COR-L47 (cell line): ENCODE measurements around the gene CAMKMT.

ENCODE experiments used
- DNase-seq: peaks from one replicate; lab custom pipeline; 2025; lab: John Stamatoyannopoulos, UW

The CAMKMT gene

GRCh38 chr2:44743473-44743872, 381.7 kb downstream of the CAMKMT start:
- peak; percentile 27 for DNase-seq

- DNase-seq, result no peak
These were observed 383.5 kb downstream of the CAMKMT start for GRCh38 chr2:44744961-44745892.

DNA sequence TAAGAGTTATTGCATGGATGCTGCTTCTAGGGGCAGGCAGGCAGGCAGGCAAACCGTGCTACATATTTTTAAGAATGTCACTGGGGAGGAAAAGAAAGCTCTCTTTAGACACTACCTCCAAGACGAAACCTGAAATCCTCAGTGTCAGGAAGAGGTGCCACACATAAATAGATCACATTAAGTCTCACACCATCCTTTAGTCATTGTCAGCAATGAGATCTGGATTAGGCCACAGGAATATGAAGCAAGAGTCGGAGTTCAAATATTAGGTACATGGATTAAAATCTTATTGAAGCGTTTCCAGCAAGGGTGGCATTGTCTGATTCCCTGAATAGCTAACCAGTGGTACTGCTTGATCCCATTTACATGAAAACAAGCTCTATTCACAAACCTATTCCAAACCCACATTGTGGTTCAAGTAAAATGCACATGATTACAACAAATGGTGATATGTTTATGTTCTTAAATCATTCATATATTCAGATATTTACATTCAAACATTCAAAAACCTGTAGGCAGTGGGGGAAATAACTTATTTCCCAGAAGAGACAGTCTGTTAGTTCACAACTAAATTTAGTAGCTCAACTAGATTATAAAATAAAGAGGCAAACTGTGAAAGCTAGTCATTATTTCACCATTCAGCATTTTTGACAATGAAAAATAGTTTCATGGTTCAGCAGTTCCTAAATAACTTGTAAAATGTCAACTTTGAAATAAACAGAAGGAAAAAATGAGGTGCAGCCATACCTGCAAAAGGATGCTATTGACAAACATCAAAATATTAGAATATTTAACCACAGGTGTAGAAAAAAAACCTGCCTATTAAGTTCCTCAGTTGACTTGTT, 384.4 kb downstream of the CAMKMT start:
- no peak for DNase-seq

- no peak for DNase-seq
These were observed 385.3 kb downstream of the CAMKMT start for GRCh38 chr2:44746856-44747615.

GRCh38 chr2:44747794-44748193, 386.0 kb downstream of the CAMKMT start:
- no peak for DNase-seq

DNA sequence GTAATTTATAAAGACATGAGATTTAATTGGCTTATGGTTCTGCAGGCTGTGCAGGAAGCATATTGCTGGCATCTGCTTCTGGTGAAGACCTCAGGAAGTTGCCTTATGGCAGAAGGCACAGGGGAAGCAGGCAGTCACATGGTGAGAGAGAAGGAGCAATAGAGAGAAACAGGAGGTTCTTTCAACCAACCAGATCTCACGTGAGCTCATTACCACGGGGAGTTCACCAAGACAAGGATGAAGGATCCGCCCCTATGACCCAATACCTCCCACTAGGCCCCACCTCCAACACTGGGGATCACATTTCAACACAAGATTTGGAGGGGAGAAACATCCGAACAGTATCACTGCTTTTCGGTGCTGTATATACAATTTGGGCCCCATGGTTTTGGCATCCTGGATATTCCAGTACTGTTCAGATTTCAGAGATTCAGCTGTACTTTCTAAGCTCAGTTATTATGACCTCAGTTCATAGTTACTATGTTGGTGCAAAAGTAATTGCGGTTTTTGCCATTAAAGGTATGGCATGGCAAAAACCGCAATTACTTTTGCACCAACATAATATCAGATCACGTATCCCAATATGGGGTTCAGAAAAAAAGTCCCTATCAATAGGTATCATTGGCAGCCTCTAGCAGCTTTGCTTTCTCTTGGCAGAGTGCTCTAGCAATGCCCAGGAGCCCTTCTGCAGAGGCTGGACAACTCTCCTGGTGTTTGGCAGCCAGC, 390.2 kb downstream of the CAMKMT start:
- no peak for DNase-seq

GRCh38 chr2:44752761-44753160, 391.0 kb downstream of the CAMKMT start:
- no peak for DNase-seq

GRCh38 chr2:44753552-44754285, 392.0 kb downstream of the CAMKMT start:
- DNase-seq, result peak; percentile 62

GRCh38 chr2:44758591-44758990, 396.8 kb downstream of the CAMKMT start:
- DNase-seq, result no peak

DNA sequence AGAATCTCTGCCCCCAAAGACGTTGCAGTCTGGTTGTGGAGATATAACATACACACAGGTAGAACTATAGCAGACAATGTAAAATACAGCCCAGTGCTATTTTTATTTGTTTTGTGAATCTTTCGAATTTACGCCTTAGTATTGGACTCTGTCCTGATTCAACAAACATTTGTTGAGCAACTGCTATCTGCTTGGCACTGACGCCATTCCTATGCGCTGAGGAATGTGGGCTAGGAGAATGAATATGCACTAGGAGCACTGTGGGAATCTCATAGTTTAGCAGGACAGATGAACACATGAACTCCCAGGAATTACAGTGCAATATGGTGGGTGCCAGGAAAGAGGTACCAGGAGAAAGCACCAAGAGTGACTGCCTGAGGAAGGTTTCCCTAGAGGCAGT, 398.1 kb downstream of the CAMKMT start:
- DNase-seq, result no peak

GRCh38 chr2:44763275-44763782, 401.6 kb downstream of the CAMKMT start:
- DNase-seq, result no peak

- no peak for DNase-seq
These were observed 404.5 kb downstream of the CAMKMT start for GRCh38 chr2:44766220-44766619.

GRCh38 chr2:44766777-44767176, 405.0 kb downstream of the CAMKMT start:
- DNase-seq, result no peak

DNA sequence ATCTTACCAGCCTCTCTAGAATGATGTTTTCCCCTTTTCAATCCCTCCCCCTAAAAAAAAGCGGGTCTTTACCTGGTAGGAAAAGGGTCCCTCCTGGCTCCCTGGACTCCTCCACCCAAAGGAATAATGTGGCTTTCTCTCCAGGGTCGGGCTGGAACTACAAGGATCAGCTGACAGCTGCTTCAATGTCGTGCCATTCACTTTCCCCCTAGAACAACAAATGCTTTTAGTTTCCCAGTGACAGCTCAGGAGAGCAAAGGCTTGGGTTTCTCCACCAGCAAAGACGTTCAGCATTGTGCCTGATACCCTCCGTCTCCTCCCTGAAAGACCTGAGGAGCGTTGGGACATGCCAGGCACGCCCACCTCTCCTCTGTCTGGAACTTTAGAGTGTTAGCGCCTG, 405.9 kb downstream of the CAMKMT start:
- DNase-seq, result no peak

GRCh38 chr2:44768438-44769236, 406.9 kb downstream of the CAMKMT start:
- DNase-seq, result no peak

DNA sequence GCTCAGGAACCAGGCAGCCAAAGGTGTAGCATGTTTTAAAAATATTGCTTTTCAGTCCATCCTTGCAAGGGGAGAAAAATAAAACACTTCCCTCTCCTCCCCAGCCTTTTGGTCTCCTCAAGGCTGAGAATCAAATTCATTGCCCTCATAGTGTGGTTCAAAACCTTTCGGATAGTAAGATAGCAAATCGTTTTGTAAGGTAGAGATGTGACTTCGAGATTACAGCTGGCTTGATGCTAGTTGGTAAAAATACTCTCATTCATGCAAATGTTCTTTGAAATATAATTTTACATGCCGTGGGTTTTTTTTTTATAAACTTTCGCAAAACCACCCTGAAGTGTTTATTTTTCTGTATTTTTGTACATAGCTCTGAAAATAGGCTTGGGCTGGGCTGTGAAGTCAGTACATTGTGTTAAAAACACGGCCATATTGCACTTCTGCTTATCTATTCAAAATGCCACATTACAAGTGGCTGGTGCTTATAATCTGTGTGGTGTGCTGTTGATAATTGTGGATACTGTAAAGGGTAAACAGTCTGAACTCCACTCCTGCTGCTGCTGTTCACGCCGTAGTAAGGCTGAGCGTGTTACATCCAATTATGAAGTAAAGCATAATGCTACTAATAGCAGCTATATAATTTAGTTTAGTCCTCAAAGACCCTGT, 407.7 kb downstream of the CAMKMT start:
- no peak for DNase-seq

DNA sequence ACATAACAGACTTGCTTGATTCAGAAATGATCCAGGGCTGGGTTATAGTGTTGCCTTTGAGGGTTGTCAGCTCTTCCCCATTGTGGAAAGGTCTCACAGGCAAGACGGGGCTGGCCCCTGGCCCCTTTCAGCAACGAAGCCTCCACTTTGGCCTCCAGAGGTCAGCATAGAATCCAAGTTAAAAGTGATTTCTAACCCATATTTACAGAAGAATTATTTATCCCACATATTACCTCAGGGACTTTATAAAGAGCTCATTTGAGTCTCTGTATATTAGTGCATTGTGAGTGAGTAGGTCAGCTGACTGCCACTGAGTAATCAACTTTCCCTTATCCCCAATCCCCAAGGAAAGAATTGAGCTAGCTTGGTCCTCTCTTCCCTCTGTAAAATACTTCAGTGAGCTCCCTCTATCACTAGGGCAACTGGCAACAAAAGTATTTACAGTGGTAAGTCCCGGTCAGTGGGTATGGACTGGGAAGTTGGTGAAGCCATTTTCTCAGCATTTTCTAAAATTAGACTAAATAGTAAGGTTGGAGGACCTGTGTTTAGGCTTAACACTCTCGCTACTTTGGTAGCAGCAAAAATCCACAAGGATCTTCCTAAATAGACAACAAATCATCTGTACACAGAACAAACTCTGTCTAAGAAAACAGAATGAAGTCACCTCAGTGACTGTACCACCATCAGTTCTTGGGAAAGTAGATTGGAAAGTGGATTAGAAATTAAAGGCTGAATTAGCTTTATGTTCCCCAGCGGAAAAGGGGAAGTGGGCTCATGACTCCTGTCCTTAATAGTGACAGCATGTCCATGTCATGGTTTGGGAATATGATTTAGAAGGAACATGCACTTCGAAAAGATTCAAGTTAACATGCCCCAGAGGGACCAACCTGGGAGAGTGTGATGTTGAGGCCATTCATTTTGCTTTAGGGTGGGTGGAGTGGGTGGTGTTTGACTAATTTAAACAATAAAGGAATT, 408.8 kb downstream of the CAMKMT start:
- DNase-seq, result no peak

DNA sequence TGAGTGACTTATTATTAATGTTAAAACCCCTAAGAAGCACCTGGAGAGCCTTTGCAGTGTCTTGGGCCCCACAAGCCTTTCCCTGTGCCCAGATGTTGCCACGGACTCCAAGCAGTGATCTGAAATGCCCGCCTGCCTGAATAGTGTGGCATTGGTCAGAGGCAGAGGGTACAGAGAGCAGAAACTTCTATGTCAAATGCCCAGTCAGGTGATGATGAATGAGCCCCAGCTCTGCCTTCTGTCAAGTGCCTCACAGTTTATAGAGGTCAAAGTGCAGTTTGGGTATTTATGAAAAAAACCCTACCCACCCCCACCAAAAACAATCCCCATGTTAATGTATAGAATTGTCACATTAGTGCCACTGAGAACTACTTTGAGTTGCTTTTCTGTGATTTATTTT, 409.8 kb downstream of the CAMKMT start:
- no peak for DNase-seq
